B cell (primary cell): Measurements from ENCODE around the gene MESD.

Experiments used
- CTCF ChIP-seq: fragments of 200-600 bp; IDR thresholded peaks from one replicate; pipeline ENCODE4 v1.8.0; 2022; ENCODE audit warnings: antibody characterized with exemption, mild to moderate bottlenecking
- EZH2 ChIP-seq: IDR thresholded peaks from 2 replicates; pipeline ENCODE4 v1.6.1; 2012; ENCODE audit warnings: borderline replicate concordance, low read depth, mild to moderate bottlenecking, moderate library complexity, low read length; ENCODE audit not compliant: insufficient read depth, poor library complexity, severe bottlenecking

GRCh38 chr15:80953953-80954778 is 35.5 kb downstream of the MESD start:
- no peak for TF ChIP-seq CTCF
- no peak for TF ChIP-seq EZH2
